NOMO-1 treated with dmso at 0.1 percent for 144 hours (cell line): ENCODE results near the gene RNF224.
A peak's percentile ranks its signal among the peaks of the same experiment; 100 is the strongest.

Experiments
- DNase-seq: peaks from one replicate; lab custom pipeline; 2025; ENCODE audit not compliant: unreplicated experiment; lab: John Stamatoyannopoulos, UW

RNF224 gene

GRCh38 chr9:137270929-137271695, 43.8 kb downstream of the RNF224 start:
- DNase-seq = no peak

DNA sequence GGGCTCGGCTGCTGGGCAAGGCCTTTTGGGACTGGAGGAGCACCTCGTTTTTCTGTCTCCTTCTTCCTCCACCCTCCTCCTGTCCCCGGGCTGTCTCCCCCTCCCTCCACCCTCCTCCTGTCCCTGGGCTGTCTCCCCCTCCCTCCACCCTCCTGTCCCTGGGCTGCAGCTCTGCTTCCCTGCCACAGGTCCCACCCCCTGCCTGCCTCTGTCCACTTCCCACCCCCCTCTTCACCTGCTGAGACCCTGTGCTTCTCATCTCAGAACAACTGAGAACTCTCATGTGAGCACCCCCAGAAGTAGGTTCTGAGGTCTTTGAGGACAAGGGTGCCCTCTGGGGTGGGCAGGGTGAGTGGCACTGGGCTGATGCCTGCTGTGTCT, 44.4 kb downstream of the RNF224 start:
- no peak for DNase-seq

- no peak for DNase-seq
Measured at GRCh38 chr9:137272241-137273094, 45.2 kb downstream of the RNF224 start.

- no peak for DNase-seq
Measured at GRCh38 chr9:137273095-137273490, 45.8 kb downstream of the RNF224 start.

GRCh38 chr9:137273611-137274320, 46.5 kb downstream of the RNF224 start:
- no peak for DNase-seq

- DNase-seq = no peak
Measured at GRCh38 chr9:137275203-137275587, 47.9 kb downstream of the RNF224 start.

DNA sequence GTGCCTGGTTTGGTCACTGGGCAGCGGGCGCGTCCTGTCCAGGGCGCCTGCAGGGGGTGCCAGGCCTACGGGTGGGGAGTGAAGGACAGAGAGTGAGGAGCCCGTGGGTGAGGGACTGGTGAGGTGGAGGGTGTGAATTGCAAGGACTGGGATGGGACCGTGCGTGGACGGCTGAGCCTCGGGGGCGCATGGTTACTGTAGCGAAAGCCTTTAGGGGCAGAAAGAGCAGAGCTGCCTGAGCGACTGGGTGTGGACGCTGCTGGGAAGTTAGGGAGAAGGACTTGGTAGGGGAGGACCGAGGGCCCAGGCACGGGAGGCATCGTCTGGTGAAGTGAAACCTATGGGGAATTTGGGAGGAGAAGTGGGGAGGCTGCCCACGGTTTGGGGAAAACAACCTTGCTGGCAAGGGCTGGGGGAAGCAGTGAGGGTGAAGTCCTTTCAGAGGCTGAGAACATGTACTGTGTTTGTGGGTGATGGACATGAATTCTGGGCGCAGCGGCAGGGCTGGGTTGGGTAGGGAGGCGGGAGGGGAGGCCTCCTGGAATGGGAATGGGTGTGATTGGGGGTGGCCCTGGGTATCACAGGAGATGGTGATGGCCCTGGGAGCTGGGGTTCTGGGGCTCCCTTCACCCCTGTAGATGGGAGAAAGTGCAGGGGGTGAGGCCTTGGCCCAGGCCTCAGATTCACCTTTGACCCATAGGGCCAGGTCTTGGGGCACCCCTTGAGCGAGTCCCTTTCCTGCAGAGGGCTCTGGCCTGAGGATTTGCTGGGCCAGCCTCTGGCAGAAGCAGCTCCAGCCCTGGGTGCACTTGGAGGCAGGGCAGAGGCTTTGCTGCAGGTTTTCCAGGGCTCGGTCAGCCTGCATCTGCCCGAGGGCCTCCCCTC, 48.5 kb downstream of the RNF224 start:
- DNase-seq = no peak

GRCh38 chr9:137276473-137277328, 49.4 kb downstream of the RNF224 start:
- DNase-seq = peak; percentile 76

GRCh38 chr9:137277329-137278041, 50.2 kb downstream of the RNF224 start, which contains the start of gene TOR4A:
Gene TOR4A, plus strand, starts transcription at chr9:137277726. Its CDS starts 964 bp downstream, at chr9:137278690.
- DNase-seq = peak; percentile 96

DNA sequence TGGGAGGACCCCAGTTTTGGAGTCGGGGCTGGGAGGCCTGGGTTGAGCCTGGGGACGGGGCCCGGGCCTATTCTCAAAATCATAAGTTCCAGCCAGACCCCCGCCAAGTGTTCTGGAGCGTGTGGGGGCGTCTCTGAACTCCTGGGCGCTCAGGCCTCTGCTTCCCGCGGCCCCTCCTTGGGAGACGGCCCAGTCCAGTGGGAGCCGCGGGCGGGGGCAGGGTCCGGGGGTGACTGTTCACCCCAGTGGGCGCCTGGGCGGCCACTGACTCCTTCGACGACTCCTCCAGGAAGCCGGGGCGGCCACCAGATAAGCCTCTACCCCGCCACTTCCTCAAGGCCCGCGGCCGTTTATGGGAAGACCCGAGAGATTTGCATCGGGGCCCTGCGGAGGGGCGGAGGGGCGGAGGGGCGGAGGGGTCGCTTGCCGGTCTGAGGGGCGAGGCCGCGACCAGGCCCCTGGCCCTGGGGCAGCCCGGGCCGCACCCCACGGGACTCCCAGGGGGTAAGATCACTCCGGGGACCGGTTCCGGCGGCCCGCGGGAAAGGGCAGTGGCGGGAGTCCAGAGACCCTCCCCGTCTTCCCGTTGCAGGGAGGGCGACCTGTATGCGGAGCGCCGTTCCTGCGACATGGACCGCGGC, 50.9 kb downstream of the RNF224 start:
- DNase-seq = peak; percentile 47
